Stimulated activated naive CD8-positive, alpha-beta T cell treated with anti-CD3 and anti-CD28 coated beads, Interleukin-15, Interleukin-2, amounts not matched to agents 100 ng/mL and 50 ng/mL, for 24 hours (primary cell): Measurements from ENCODE around the gene CA6.
A peak's percentile ranks its signal among the peaks of the same experiment; 100 is the strongest.
"Not testable (repeated sequence)": the region's sequence is repeated elsewhere in the genome, so short reads cannot be mapped to it uniquely, and the experiment has no call there.

Experiments used
- H3K27ac Mint-ChIP-seq: one replicate; pipeline ENCODE4 v1.8.0; 2021; ENCODE audit warnings: mild to moderate bottlenecking, mixed read lengths
- H3K27me3 Mint-ChIP-seq: one replicate; pipeline ENCODE4 v1.8.0; 2021; ENCODE audit warnings: mixed read lengths
- H3K36me3 Mint-ChIP-seq: one replicate; pipeline ENCODE4 v1.8.0; 2021; ENCODE audit warnings: low read depth, mixed read lengths
- H3K4me1 Mint-ChIP-seq: one replicate; pipeline ENCODE4 v1.8.0; 2021; ENCODE audit warnings: low read depth, mixed read lengths
- H3K4me3 Mint-ChIP-seq: one replicate; pipeline ENCODE4 v1.8.0; 2021; ENCODE audit warnings: mild to moderate bottlenecking, mixed read lengths
- H3K9me3 Mint-ChIP-seq: one replicate; pipeline ENCODE4 v1.8.0; 2021; ENCODE audit warnings: mixed read lengths

CA6 gene

GRCh38 chr1:8913457-8913856 is 32.2 kb upstream of the CA6 start:
- Mint-ChIP-seq H3K27ac (peak overlapping the region; percentile 80), H3K4me3 (no peak overlapping the region), H3K9me3 (no peaks in the 10 kb centered on the region), H3K27me3 (no peaks in the 10 kb centered on the region), H3K4me1 (peaks cover 44% of the 10 kb centered on the region), H3K36me3 (peaks cover 21% of the 10 kb centered on the region)

DNA sequence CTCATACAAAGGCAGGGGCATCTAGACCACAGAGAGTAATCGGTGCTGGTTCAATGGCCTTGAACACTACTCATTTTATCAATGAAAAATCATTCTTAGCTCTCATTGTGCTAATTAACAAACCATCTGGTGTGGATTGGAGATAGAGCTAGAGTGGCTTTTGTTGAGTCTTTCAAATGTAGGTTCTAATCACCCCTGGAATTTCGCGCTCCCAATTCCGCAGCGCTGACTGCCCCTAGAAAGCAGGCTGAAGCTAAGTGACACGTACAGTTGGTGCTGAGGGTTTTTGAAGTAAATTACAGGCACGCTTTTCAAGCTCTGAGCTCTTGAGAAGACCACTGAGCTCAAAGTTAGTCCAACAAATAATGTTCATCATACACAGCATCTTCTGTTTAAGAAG is 31.2 kb upstream of the CA6 start:
- Mint-ChIP-seq H3K27me3 (no peaks in the 10 kb centered on the region), H3K4me1 (peaks cover 51% of the 10 kb centered on the region), H3K27ac (no peak overlapping the region), H3K9me3 (no peaks in the 10 kb centered on the region), H3K36me3 (peaks cover 21% of the 10 kb centered on the region), H3K4me3 (no peak overlapping the region)

DNA sequence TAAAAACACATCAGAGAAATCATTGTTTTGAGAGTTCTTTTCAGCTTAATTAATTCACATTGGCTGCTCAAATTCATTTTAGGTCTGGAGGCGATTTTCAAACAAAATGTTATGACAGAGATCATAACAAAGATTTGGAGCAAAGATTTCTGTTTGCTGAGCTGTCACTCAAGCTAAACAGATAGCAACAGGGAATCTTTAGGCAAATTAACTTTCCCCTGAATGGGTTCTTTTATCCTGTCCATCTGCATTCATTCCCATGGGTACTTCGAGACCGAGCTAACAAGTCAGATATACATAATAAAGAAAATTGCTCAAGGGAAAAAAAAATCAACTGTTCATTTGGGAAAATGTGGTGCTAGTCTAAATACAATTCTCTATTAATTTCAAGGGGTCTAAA is 30.2 kb upstream of the CA6 start:
- Mint-ChIP-seq H3K27ac (peak overlapping the region; percentile 43), H3K36me3 (peaks cover 21% of the 10 kb centered on the region), H3K27me3 (no peaks in the 10 kb centered on the region), H3K4me1 (peaks cover 53% of the 10 kb centered on the region), H3K4me3 (no peak overlapping the region), H3K9me3 (no peaks in the 10 kb centered on the region)

GRCh38 chr1:8917536-8917935 is 28.1 kb upstream of the CA6 start:
- not testable (repeated sequence) for H3K27me3 Mint-ChIP-seq, H3K9me3 Mint-ChIP-seq, H3K4me3 Mint-ChIP-seq
- Mint-ChIP-seq H3K4me1 (peaks cover 63% of the 10 kb centered on the region), H3K36me3 (peaks cover 39% of the 10 kb centered on the region), H3K27ac (peak overlapping the region; percentile 88)

DNA sequence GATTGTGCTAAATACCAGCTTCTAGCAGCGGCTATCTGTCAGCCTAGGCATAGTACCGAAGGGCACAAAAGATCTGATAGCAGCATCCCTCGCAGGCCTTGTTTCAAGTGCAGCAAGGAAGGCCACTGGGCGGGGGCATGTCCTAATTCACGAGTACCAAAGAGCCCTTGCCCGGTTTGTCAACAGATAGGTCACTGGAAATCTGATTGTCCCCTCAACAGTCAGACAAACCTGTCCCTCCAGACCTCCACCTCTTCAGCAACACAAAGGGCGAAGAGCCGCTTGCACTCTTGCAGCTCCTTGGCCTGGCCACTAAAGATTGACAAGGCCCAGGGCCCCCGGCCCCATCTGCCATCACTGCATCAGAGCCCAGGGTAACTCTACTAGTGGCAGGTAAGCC is 22.7 kb upstream of the CA6 start:
- no peaks in the 10 kb centered on the region for H3K27me3 Mint-ChIP-seq
- no peaks in the 10 kb centered on the region for H3K9me3 Mint-ChIP-seq
- no peak overlapping the region for H3K27ac Mint-ChIP-seq
- peaks cover 25% of the 10 kb centered on the region for H3K36me3 Mint-ChIP-seq
- H3K4me1 Mint-ChIP-seq = peaks cover 42% of the 10 kb centered on the region
- no peak overlapping the region for H3K4me3 Mint-ChIP-seq

- no peak overlapping the region for H3K27ac Mint-ChIP-seq
- H3K27me3 Mint-ChIP-seq = no peaks in the 10 kb centered on the region
- H3K4me1 Mint-ChIP-seq = peaks cover 42% of the 10 kb centered on the region
- H3K9me3 Mint-ChIP-seq = no peaks in the 10 kb centered on the region
- peaks cover 21% of the 10 kb centered on the region for H3K36me3 Mint-ChIP-seq
- H3K4me3 Mint-ChIP-seq = no peak overlapping the region
These were observed 20.3 kb upstream of the CA6 start for GRCh38 chr1:8925406-8925805.

DNA sequence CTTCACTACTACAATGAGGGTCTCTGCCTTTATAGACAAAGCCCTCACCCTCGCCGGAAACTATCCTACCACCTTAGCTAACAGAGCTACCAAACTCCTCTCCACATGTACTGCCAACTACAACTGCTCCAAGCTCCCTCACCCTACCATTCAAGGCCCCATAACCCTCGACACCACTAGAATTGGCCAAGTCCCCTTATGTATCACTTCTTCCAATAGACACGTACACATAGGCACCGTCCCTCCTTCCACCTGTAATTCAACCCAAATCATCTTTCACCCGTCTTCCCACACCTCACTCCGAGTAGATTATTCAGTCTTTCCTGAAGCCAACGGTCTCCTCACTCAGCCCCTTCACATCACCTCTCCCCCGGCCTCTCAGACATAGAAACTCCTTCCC is 19.7 kb upstream of the CA6 start:
- H3K4me1 Mint-ChIP-seq = peaks cover 40% of the 10 kb centered on the region
- peaks cover 18% of the 10 kb centered on the region for H3K36me3 Mint-ChIP-seq
- no peaks in the 10 kb centered on the region for H3K9me3 Mint-ChIP-seq
- H3K27me3 Mint-ChIP-seq = no peaks in the 10 kb centered on the region
- H3K27ac Mint-ChIP-seq = no peak overlapping the region
- H3K4me3 Mint-ChIP-seq = no peak overlapping the region

GRCh38 chr1:8926707-8927694 is 18.7 kb upstream of the CA6 start:
- peaks cover 32% of the 10 kb centered on the region for H3K4me1 Mint-ChIP-seq
- H3K36me3 Mint-ChIP-seq = peaks cover 8% of the 10 kb centered on the region
- no peaks in the 10 kb centered on the region for H3K27me3 Mint-ChIP-seq
- no peak overlapping the region for H3K27ac Mint-ChIP-seq
- H3K9me3 Mint-ChIP-seq = no peaks in the 10 kb centered on the region
- no peak overlapping the region for H3K4me3 Mint-ChIP-seq

DNA sequence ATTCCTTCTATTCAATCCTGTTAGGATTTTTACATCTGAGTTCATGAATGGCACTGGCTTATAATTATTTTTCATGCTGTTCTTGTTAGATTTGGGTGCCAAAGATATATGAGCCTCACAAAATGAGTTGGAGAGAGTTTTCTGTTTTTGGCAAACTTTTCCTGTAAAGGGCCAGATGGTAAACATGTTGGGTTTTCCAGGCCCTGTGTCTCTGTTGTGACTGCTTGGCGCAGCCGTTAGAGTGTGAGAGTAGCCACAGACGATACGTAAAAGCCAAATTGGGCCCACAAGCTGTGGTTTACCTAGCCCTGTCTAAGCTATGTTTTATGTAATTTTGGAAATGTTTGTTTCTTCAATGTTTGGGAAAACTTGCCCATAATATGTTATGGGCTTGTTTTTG is 15.6 kb upstream of the CA6 start:
- Mint-ChIP-seq H3K27me3 (no peaks in the 10 kb centered on the region), H3K27ac (peak overlapping the region; percentile 28), H3K4me1 (peaks cover 24% of the 10 kb centered on the region), H3K36me3 (peaks cover 7% of the 10 kb centered on the region), H3K4me3 (no peak overlapping the region), H3K9me3 (no peaks in the 10 kb centered on the region)

DNA sequence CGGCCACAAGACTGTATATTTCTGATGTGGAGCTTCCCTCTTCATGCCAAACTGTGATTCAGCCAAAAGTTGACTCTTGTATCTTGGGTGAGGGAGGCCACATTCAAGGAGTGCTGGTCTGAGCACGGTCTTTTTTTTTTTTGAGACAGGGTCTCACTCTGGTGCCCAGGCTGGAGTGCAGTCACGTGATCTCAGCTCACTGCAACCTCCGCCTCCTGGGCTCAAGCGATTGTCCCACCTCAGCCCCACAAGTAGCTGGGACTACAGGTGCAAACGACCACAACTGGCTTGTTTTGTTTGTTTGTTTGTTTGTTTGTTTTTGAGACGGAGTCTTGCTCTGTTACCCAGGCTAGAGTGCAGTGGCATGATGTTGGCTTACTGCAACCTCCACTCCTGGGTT is 8.6 kb upstream of the CA6 start:
- H3K27ac Mint-ChIP-seq, H3K27me3 Mint-ChIP-seq, H3K9me3 Mint-ChIP-seq, H3K4me3 Mint-ChIP-seq: not testable (repeated sequence)
- peaks cover 16% of the 10 kb centered on the region for H3K36me3 Mint-ChIP-seq
- peaks cover 45% of the 10 kb centered on the region for H3K4me1 Mint-ChIP-seq

- Mint-ChIP-seq H3K4me3 (no peak overlapping the region), H3K36me3 (peaks cover 16% of the 10 kb centered on the region), H3K27ac (peak overlapping the region; percentile 91), H3K27me3 (no peaks in the 10 kb centered on the region), H3K9me3 (no peaks in the 10 kb centered on the region), H3K4me1 (peaks cover 50% of the 10 kb centered on the region)
These were observed 8.0 kb upstream of the CA6 start for GRCh38 chr1:8937701-8938100.

GRCh38 chr1:8938232-8938999 is 7.3 kb upstream of the CA6 start:
- H3K4me3 Mint-ChIP-seq = no peak overlapping the region
- H3K4me1 Mint-ChIP-seq = peaks cover 58% of the 10 kb centered on the region
- peaks cover 11% of the 10 kb centered on the region for H3K36me3 Mint-ChIP-seq
- H3K27ac Mint-ChIP-seq = peak overlapping the region; percentile 91
- no peaks in the 10 kb centered on the region for H3K9me3 Mint-ChIP-seq
- H3K27me3 Mint-ChIP-seq = no peaks in the 10 kb centered on the region

DNA sequence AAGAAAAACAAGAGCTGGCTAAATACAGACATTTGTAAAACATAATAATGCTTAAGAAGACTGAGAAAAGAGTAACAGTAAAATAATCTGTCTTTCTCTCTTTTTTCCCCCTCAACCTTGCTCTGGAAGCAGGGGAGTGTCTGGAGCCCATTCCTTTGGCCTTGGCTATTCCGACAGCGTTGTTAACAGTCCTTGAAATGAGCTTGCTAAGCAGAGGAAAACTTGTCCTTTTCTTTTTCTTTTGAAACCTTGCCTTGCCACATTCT is 6.7 kb upstream of the CA6 start:
- Mint-ChIP-seq H3K4me3 (no peak overlapping the region), H3K4me1 (peaks cover 63% of the 10 kb centered on the region), H3K27ac (peak overlapping the region; percentile 91), H3K27me3 (no peaks in the 10 kb centered on the region), H3K9me3 (no peaks in the 10 kb centered on the region), H3K36me3 (peaks cover 9% of the 10 kb centered on the region)

GRCh38 chr1:8939362-8939995 is 6.2 kb upstream of the CA6 start:
- Mint-ChIP-seq H3K4me1 (peaks cover 68% of the 10 kb centered on the region), H3K4me3 (no peak overlapping the region), H3K9me3 (no peaks in the 10 kb centered on the region), H3K36me3 (peaks cover 9% of the 10 kb centered on the region), H3K27me3 (no peaks in the 10 kb centered on the region), H3K27ac (peak overlapping the region; percentile 91)

DNA sequence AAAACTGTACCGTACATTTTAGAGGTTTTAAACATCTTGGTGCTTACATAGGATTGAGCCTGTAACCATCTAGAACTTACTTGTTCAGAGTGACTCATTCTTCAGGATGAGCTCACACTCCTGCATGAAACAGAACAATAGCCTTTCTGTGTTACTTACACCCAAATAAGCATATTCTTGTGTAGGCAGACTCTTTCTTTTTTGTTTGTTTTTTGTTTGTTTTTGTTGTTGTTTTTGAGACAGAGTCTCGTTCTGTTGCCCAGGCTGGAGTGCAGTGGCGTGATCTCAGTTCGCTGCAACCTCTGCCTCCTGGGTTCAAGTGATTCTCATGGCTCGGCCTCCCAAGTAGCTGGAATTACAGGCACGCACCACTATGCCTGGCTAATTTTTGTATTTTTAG is 3.8 kb upstream of the CA6 start:
- H3K36me3 Mint-ChIP-seq = peaks cover 9% of the 10 kb centered on the region
- H3K4me1 Mint-ChIP-seq = peaks cover 93% of the 10 kb centered on the region
- H3K4me3 Mint-ChIP-seq = no peak overlapping the region
- H3K27ac Mint-ChIP-seq = peak overlapping the region; percentile 40
- no peaks in the 10 kb centered on the region for H3K9me3 Mint-ChIP-seq
- H3K27me3 Mint-ChIP-seq = no peaks in the 10 kb centered on the region
